Tibial nerve (tissue), 4 donors: Measurements from ENCODE around the gene METTL24. TPM values are rescaled to one million over a fixed set of nuclear protein-coding genes. Genes with fewer than 3 reads are reported as not detected.

Experiments
- DNase-seq, 2 donors: peaks; one replicate each; pipeline ENCODE4 v3.0.0-alpha.2; 2019; ENCODE audit warnings: low spot score in 2 of 2
- H3K27ac ChIP-seq, 4 donors: fragments of 200-600 bp; sonication (generic) in 3 of 4; one replicate each; pipeline ENCODE4 v1.5.1; 2017 to 2019; ENCODE audit warnings: mild to moderate bottlenecking in 1 of 4
- H3K27me3 ChIP-seq, 2 donors: fragments of 200-600 bp; sonication (generic) in 1 of 2; one replicate each; pipeline versions ENCODE4 v1.5.1 to v1.6.0; 2017 to 2019
- H3K36me3 ChIP-seq, 3 donors: fragments of 200-600 bp; sonication (generic); one replicate each; pipeline ENCODE4 v1.5.1; 2018 to 2019
- H3K4me1 ChIP-seq, 4 donors: fragments of 200-600 bp; sonication (generic) in 3 of 4; one replicate each; pipeline ENCODE4 v1.5.1; 2017 to 2019
- H3K4me3 ChIP-seq, 4 donors: fragments of 200-600 bp; sonication (generic) in 3 of 4; one replicate each; pipeline ENCODE4 v1.5.1; 2017 to 2019; ENCODE audit warnings: mild to moderate bottlenecking in 1 of 4, moderate library complexity in 1 of 4
- H3K9me3 ChIP-seq, 4 donors: fragments of 200-600 bp; sonication (generic) in 3 of 4; one replicate each; pipeline ENCODE4 v1.5.1; 2017 to 2019
- CTCF ChIP-seq, 5 experiments: fragments of 200-600 bp in 3 of 5; fragments of 450-650 bp in 2 of 5; sonication (generic) in 3 of 5; IDR thresholded peaks; one replicate each; pipeline ENCODE4 v1.5.1; 2016 to 2019; ENCODE audit warnings: antibody characterized with exemption in 5 of 5, mild to moderate bottlenecking in 3 of 5, moderate library complexity in 2 of 5
- EP300 ChIP-seq, 2 donors: sonication (generic); formaldehyde crosslinking; IDR thresholded peaks; one replicate each; pipeline ENCODE4 v1.6.1; 2017; ENCODE audit warnings: antibody characterized with exemption in 2 of 2, mild to moderate bottlenecking in 1 of 2
- POLR2A ChIP-seq, 2 donors: fragments of 450-650 bp; IDR thresholded peaks; one replicate each; pipeline ENCODE4 v1.6.1; 2017; ENCODE audit warnings: antibody characterized with exemption in 2 of 2, mild to moderate bottlenecking in 2 of 2, moderate library complexity in 2 of 2
- WGBS, 2 donors: methylation state at CpG; one replicate each; pipeline ENCODE4 v1.1.5; 2018; 5-methylcytosine and 5-hydroxymethylcytosine counted together
- total RNA-seq, 4 donors: library from RNA; depleted of rRNA; stranded (reverse); fragments of >200 nt; gene quantifications; one replicate each; pipeline ENCODE4 v1.1.0, GENCODE V29; 2016

METTL24 gene
- total RNA-seq, 4 donors from 2014 or later: 0.63 to 2.4 (median 0.93) TPM

GRCh38 chr6:110216140-110216539, 142.0 kb downstream of the METTL24 start:
- Histone ChIP-seq H3K27ac (no peak overlapping the region), H3K27me3 (no peaks in the 10 kb centered on the region), H3K9me3 (no peaks in the 10 kb centered on the region), H3K4me1 (no peaks in the 10 kb centered on the region), H3K36me3 (peaks cover 0 to 99% (median 5%) of the 10 kb centered on the region in 3 donors), H3K4me3 (no peak overlapping the region)
- TF ChIP-seq POLR2A (IDR thresholded peaks at IDR 0.05): no peak
- no peak for TF ChIP-seq EP300 (IDR thresholded peaks at IDR 0.05)
- TF ChIP-seq CTCF (IDR thresholded peaks at IDR 0.05): no peak
- 81 to 86% methylated on average over 5 of the region's 5 CpGs for WGBS, 2 donors
- DNase-seq: no peak

DNA sequence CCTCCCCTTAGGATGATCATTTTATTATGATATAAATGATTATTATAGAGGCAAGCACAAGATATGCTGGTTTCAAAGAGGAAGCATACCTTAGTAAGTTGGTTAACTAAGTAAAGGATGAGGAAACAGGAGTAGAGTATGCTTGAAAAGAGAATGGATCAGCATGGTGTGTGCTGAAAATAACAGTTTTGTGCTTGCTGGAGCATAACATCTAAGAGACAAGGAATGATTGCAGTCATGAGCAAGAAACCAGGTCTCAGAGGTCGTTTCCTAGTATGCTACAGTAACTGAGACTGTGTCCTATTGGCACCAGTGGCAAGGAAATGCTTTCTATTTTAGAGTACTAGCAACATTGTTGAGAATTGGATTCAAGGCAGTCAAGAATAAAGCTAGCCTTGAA, 143.8 kb downstream of the METTL24 start:
- no peak for DNase-seq
- Histone ChIP-seq H3K4me3 (no peak overlapping the region), H3K4me1 (no peaks in the 10 kb centered on the region), H3K9me3 (no peaks in the 10 kb centered on the region), H3K36me3 (peaks cover 0 to 97% (median 5%) of the 10 kb centered on the region in 3 donors), H3K27me3 (no peaks in the 10 kb centered on the region), H3K27ac (no peak overlapping the region)
- 38 to 59% methylated on average over 1 of the region's 1 CpG for WGBS, 2 donors
- TF ChIP-seq EP300 (IDR thresholded peaks at IDR 0.05): no peak
- TF ChIP-seq CTCF (IDR thresholded peaks at IDR 0.05): no peak
- no peak for TF ChIP-seq POLR2A (IDR thresholded peaks at IDR 0.05)

DNA sequence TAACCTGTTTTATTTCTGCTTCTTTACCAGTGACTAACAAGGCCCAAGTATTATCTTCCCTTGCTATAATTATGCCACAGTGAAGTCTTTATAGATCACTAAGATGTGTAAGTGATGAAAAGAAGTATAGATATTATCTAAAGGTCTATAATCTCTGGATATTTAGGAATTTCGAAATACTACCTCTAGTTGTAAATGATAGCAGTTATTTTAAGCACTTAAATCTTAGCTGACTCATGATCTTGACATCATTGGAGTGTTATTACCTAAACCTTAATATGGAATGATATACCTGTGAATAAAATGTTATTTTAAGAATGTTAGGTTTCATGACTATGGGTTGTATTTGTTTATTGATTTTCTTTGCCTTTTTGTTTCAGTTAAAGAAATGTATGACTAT, 146.4 kb downstream of the METTL24 start:
- DNase-seq: no peak
- TF ChIP-seq CTCF (IDR thresholded peaks at IDR 0.05) (no peak), POLR2A (IDR thresholded peaks at IDR 0.05) (no peak), EP300 (IDR thresholded peaks at IDR 0.05) (no peak)
- no peak overlapping the region for H3K4me3 ChIP-seq
- no peaks in the 10 kb centered on the region for H3K27me3 ChIP-seq
- WGBS, 2 donors: 98% methylated on average over 1 of the region's 1 CpG
- peaks cover 0 to 88% (median 5%) of the 10 kb centered on the region in 3 donors for H3K36me3 ChIP-seq
- no peaks in the 10 kb centered on the region for H3K9me3 ChIP-seq
- H3K4me1 ChIP-seq: no peaks in the 10 kb centered on the region
- H3K27ac ChIP-seq: no peak overlapping the region

GRCh38 chr6:110207652-110208051, 150.5 kb downstream of the METTL24 start:
- TF ChIP-seq POLR2A (IDR thresholded peaks at IDR 0.05) (no peak), CTCF (IDR thresholded peaks at IDR 0.05) (no peak), EP300 (IDR thresholded peaks at IDR 0.05) (no peak)
- H3K27ac ChIP-seq: no peak overlapping the region
- WGBS, 2 donors: 97% methylated on average over 3 of the region's 3 CpGs
- DNase-seq: no peak
- no peaks in the 10 kb centered on the region for H3K9me3 ChIP-seq
- no peaks in the 10 kb centered on the region for H3K4me1 ChIP-seq
- no peak overlapping the region for H3K4me3 ChIP-seq
- peaks cover 0 to 48% (median 5%) of the 10 kb centered on the region in 3 donors for H3K36me3 ChIP-seq
- H3K27me3 ChIP-seq: no peaks in the 10 kb centered on the region

GRCh38 chr6:110201151-110201884, 156.8 kb downstream of the METTL24 start:
- no peaks in the 10 kb centered on the region for H3K9me3 ChIP-seq
- peaks cover 0 to 7% (median 0%) of the 10 kb centered on the region in 4 donors for H3K4me1 ChIP-seq
- H3K27ac ChIP-seq: no peak overlapping the region
- H3K27me3 ChIP-seq: no peaks in the 10 kb centered on the region
- 91 to 94% methylated on average over 3 of the region's 3 CpGs for WGBS, 2 donors
- H3K4me3 ChIP-seq: no peak overlapping the region
- TF ChIP-seq POLR2A (IDR thresholded peaks at IDR 0.05) (no peak), EP300 (IDR thresholded peaks at IDR 0.05) (no peak), CTCF (IDR thresholded peaks at IDR 0.05) (no peak)
- H3K36me3 ChIP-seq: peaks cover 0 to 4% (median 0%) of the 10 kb centered on the region in 3 donors
- DNase-seq: no peak
